Keratinocyte (primary cell): ENCODE results near the gene BMP7.

Experiments used
- EZH2 ChIP-seq: IDR thresholded peaks from one replicate; pipeline ENCODE4 v1.6.1; 2012; ENCODE audit warnings: inconsistent platforms, mild to moderate bottlenecking, low read length, moderate library complexity
- TF ChIP-seq, protein P1 (sequence below), 3 experiments: IDR thresholded peaks in 1 of 3; conservative IDR thresholded peaks in 1 of 3; optimal IDR thresholded peaks in 1 of 3; 2 replicates in 2 of 3; 3 replicates in 1 of 3; pipeline versions ENCODE3 to v1.5.1; 2011; ENCODE audit warnings: low read length in 3 of 3, mild to moderate bottlenecking in 3 of 3, moderate library complexity in 2 of 3, control low read depth in 1 of 3, inconsistent platforms in 1 of 3; ENCODE audit not compliant: insufficient read depth in 2 of 3; ENCODE audit errors: extremely low read depth in 1 of 3

DNA sequence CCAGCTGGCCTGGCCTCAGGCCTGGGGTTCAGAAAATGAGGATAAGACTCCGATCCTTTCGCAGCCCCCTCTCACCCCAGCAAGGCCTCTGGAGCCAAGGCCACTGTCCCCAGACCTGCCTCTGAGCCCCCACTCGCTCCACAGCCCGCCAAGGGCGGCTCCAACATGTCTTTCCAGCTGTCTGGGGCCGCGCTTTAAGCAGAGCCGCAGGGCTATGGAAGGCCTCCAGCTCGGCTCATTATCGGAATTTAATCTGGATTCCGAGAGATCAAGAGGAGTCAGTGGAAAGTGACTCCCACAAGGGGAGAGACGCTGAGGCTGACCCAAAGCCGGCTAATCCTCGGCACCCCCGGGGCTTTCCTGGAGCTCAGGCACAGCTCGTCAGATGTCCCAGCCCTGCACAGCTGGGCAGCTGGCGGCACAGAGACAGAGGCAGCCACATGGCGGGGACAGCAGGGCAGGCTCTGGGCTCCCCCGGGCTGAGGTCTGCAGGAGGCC, 41.8 kb downstream of the BMP7 start:
- TF ChIP-seq, protein P1, sequence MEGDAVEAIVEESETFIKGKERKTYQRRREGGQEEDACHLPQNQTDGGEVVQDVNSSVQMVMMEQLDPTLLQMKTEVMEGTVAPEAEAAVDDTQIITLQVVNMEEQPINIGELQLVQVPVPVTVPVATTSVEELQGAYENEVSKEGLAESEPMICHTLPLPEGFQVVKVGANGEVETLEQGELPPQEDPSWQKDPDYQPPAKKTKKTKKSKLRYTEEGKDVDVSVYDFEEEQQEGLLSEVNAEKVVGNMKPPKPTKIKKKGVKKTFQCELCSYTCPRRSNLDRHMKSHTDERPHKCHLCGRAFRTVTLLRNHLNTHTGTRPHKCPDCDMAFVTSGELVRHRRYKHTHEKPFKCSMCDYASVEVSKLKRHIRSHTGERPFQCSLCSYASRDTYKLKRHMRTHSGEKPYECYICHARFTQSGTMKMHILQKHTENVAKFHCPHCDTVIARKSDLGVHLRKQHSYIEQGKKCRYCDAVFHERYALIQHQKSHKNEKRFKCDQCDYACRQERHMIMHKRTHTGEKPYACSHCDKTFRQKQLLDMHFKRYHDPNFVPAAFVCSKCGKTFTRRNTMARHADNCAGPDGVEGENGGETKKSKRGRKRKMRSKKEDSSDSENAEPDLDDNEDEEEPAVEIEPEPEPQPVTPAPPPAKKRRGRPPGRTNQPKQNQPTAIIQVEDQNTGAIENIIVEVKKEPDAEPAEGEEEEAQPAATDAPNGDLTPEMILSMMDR (optimal IDR thresholded peaks at IDR 0.05 in 1 of 3, IDR thresholded peaks at IDR 0.05 in 1 of 3, conservative IDR thresholded peaks at IDR 0.05 in 1 of 3; ENCODE audit: extremely low read depth in 1 of 3, insufficient read depth in 2 of 3, low read length in 3 of 3) = no peak
- no peak for TF ChIP-seq EZH2
